Right lobe of liver (tissue), 4 donors: ENCODE results near the gene ZNF202.

ENCODE experiments used
- POLR2A ChIP-seq: fragments of 450-650 bp; IDR thresholded peaks from one replicate; pipeline ENCODE4 v1.6.1; 2017; ENCODE audit warnings: antibody characterized with exemption, mild to moderate bottlenecking
- TF ChIP-seq, protein P1 (sequence below), 4 donors: fragments of 200-600 bp in 3 of 4; fragments of 450-650 bp in 1 of 4; IDR thresholded peaks; one replicate each; pipeline versions ENCODE4 v1.5.1 to v1.8.0; 2016 to 2022; ENCODE audit warnings: antibody characterized with exemption in 4 of 4, mild to moderate bottlenecking in 2 of 4
- donor health status: DM: no; HTN: no; CAD: no.
- donor health status: DM: no; HTN: no; CAD: no.
- donor health status: DM: no; HTN: yes; CAD: no.

DNA sequence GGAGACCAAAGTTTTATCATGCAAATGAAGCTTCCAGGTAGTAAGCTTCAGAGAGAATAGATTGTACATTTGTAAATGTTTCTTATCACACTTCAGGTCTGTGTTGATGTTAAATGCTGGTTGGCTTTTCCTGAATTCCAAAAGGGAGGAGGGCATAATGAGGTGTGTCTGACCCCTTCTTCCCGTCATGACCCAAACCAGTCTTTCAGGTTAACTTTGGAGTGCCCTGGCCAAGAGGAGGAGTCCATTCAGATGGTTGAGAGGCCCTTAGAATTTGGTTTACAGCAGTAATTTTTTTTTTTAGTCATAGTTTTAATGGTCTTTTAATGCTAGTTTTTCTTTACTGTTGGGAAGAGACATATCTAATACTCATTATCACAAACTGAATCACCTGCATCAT is 10.3 kb upstream of the ZNF202 start:
- TF ChIP-seq, protein P1, sequence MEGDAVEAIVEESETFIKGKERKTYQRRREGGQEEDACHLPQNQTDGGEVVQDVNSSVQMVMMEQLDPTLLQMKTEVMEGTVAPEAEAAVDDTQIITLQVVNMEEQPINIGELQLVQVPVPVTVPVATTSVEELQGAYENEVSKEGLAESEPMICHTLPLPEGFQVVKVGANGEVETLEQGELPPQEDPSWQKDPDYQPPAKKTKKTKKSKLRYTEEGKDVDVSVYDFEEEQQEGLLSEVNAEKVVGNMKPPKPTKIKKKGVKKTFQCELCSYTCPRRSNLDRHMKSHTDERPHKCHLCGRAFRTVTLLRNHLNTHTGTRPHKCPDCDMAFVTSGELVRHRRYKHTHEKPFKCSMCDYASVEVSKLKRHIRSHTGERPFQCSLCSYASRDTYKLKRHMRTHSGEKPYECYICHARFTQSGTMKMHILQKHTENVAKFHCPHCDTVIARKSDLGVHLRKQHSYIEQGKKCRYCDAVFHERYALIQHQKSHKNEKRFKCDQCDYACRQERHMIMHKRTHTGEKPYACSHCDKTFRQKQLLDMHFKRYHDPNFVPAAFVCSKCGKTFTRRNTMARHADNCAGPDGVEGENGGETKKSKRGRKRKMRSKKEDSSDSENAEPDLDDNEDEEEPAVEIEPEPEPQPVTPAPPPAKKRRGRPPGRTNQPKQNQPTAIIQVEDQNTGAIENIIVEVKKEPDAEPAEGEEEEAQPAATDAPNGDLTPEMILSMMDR (IDR thresholded peaks at IDR 0.05) = no peak
- no peak for TF ChIP-seq POLR2A
